ENCODE data around the gene CCDC197.

DNA sequence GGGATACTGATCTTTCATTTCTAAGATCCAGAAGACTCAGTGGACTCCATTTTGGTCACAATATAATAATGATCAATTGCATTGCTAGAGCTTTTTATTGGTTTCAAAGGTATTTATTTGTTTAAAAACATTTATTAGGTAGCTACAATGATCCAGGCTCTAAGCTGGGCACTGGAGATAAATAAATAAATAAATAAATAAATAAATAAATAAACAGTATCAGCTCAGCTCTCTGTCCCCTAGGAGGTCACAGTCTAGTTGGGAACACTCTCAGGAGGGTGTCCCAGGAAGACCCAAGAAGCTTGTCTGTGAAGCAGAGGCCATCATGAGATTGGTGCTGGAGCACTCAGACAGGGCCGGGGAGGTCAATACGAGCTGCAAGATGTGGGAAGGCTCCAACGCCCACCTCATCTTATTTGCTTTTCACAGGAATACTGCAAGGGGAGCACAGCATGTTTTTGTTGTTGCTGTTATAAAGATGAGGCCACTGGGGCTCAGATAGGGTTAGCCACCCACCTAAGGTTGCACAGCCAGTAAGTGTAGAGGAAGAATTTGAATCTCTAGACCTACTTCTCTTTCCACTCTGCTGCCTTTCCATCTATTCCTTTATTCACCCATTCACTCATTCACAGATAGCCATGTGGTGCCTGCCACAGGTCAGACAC lies 36.2 kb upstream of the CCDC197 start:
- TF ChIP-seq, protein P1, sequence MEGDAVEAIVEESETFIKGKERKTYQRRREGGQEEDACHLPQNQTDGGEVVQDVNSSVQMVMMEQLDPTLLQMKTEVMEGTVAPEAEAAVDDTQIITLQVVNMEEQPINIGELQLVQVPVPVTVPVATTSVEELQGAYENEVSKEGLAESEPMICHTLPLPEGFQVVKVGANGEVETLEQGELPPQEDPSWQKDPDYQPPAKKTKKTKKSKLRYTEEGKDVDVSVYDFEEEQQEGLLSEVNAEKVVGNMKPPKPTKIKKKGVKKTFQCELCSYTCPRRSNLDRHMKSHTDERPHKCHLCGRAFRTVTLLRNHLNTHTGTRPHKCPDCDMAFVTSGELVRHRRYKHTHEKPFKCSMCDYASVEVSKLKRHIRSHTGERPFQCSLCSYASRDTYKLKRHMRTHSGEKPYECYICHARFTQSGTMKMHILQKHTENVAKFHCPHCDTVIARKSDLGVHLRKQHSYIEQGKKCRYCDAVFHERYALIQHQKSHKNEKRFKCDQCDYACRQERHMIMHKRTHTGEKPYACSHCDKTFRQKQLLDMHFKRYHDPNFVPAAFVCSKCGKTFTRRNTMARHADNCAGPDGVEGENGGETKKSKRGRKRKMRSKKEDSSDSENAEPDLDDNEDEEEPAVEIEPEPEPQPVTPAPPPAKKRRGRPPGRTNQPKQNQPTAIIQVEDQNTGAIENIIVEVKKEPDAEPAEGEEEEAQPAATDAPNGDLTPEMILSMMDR (IDR thresholded peaks at IDR 0.05; ENCODE audit: borderline replicate concordance, extremely low read depth, low read length, poor library complexity, severe bottlenecking) = no peak
- no peak for TF ChIP-seq EZH2 (IDR thresholded peaks at IDR 0.05; ENCODE audit: borderline replicate concordance, low read depth, low read length, severe bottlenecking)

All from DND-41 (cell line).